H9 (cell line): ENCODE measurements around the gene REG1A. TPM values are rescaled to one million over a fixed set of nuclear protein-coding genes. Genes with fewer than 3 reads are reported as not detected.

ENCODE experiments used
- DNase-seq: peaks from one replicate; pipeline ENCODE4 v3.0.0-alpha.2; 2017
- H2AFZ ChIP-seq: one replicate; pipeline ENCODE4 v1.6.1; 2013; ENCODE audit warnings: mild to moderate bottlenecking, low read length, control low read depth, moderate library complexity
- H2AK5ac ChIP-seq: 2 replicates; pipeline ENCODE4 v1.6.1; 2013; ENCODE audit warnings: low read length, control low read depth, mixed read lengths; ENCODE audit not compliant: insufficient read length
- H2BK120ac ChIP-seq: one replicate; pipeline ENCODE4 v1.6.1; 2013; ENCODE audit warnings: low read depth, mild to moderate bottlenecking, low read length, control low read depth, inconsistent platforms; ENCODE audit not compliant: poor library complexity, severe bottlenecking
- H2BK12ac ChIP-seq: 2 replicates; pipeline ENCODE4 v1.6.1; 2013; ENCODE audit warnings: low read length, control low read depth, mixed read lengths, low read depth; ENCODE audit not compliant: insufficient read length
- H2BK15ac ChIP-seq: 2 replicates; pipeline ENCODE4 v1.6.1; 2013; ENCODE audit warnings: low read depth, low read length, control low read depth
- H2BK20ac ChIP-seq: one replicate; pipeline ENCODE4 v1.6.1; 2013; ENCODE audit warnings: low read depth, mild to moderate bottlenecking, low read length, control low read depth, inconsistent platforms; ENCODE audit not compliant: poor library complexity, severe bottlenecking
- H2BK5ac ChIP-seq: 2 replicates; pipeline ENCODE4 v1.6.1; 2013; ENCODE audit warnings: low read length, control low read depth, mixed read lengths; ENCODE audit not compliant: insufficient read length
- H3K14ac ChIP-seq: 2 replicates; pipeline ENCODE4 v1.6.1; 2013; ENCODE audit warnings: low read length, control low read depth; ENCODE audit not compliant: insufficient read depth
- H3K18ac ChIP-seq: 2 replicates; pipeline ENCODE4 v1.6.1; 2013; ENCODE audit warnings: low read depth, mild to moderate bottlenecking, mixed read lengths, low read length, control low read depth; ENCODE audit not compliant: insufficient read length
- H3K23ac ChIP-seq: 2 replicates; pipeline ENCODE4 v1.6.1; 2013; ENCODE audit warnings: low read length, control low read depth, mixed read lengths, low read depth; ENCODE audit not compliant: insufficient read length
- H3K23me2 ChIP-seq: 2 replicates; pipeline ENCODE4 v1.6.1; 2013; ENCODE audit warnings: low read depth, mild to moderate bottlenecking, mixed read lengths, low read length, control low read depth; ENCODE audit not compliant: insufficient read length, poor library complexity, severe bottlenecking
- H3K27ac ChIP-seq: 2 replicates; pipeline ENCODE4 v1.5.1; 2013; ENCODE audit warnings: low read length, control low read depth, mixed read lengths, low read depth; ENCODE audit not compliant: insufficient read length
- H3K27me3 ChIP-seq: 2 replicates; pipeline ENCODE4 v1.6.1; 2013; ENCODE audit warnings: low read length, control low read depth, inconsistent platforms; ENCODE audit not compliant: insufficient read depth
- H3K4ac ChIP-seq: 2 replicates; pipeline ENCODE4 v1.6.1; 2013; ENCODE audit warnings: low read depth, mild to moderate bottlenecking, control low read depth, inconsistent platforms, low read length, moderate library complexity
- H3K4me1 ChIP-seq: 2 replicates; pipeline ENCODE4 v1.6.1; 2013; ENCODE audit warnings: low read length, control low read depth, inconsistent platforms; ENCODE audit not compliant: insufficient read depth
- H3K4me2 ChIP-seq: 2 replicates; pipeline ENCODE4 v1.6.1; 2013; ENCODE audit warnings: low read length, control low read depth, mixed read lengths; ENCODE audit not compliant: insufficient read length, insufficient read depth
- H3K56ac ChIP-seq: 2 replicates; pipeline ENCODE4 v1.6.1; 2013; ENCODE audit warnings: low read depth, mild to moderate bottlenecking, mixed read lengths, low read length, control low read depth; ENCODE audit not compliant: insufficient read length
- H3K79me1 ChIP-seq: 2 replicates; pipeline ENCODE4 v1.6.1; 2013; ENCODE audit warnings: low read depth, mild to moderate bottlenecking, moderate library complexity, low read length, control low read depth, inconsistent platforms; ENCODE audit not compliant: insufficient read depth, poor library complexity, severe bottlenecking
- H3K79me2 ChIP-seq: 2 replicates; pipeline ENCODE4 v1.6.1; 2013; ENCODE audit warnings: low read length, control low read depth, inconsistent platforms; ENCODE audit not compliant: insufficient read depth
- H3K9ac ChIP-seq: 2 replicates; pipeline ENCODE4 v1.6.1; 2013; ENCODE audit warnings: low read length, control low read depth, mixed read lengths; ENCODE audit not compliant: insufficient read length; ENCODE audit errors: extremely low read depth
- H3K9me3 ChIP-seq: one replicate; pipeline ENCODE4 v1.6.1; 2013; ENCODE audit warnings: low read depth, low read length, inconsistent platforms; ENCODE audit not compliant: control insufficient read depth
- H3T11ph ChIP-seq: one replicate; pipeline ENCODE4 v1.6.1; 2013; ENCODE audit warnings: mild to moderate bottlenecking, low read length, control low read depth, inconsistent platforms
- H4K20me1 ChIP-seq: one replicate; pipeline ENCODE4 v1.6.1; 2013; ENCODE audit not compliant: control insufficient read depth, insufficient read length, insufficient read depth
- H4K5ac ChIP-seq: 2 replicates; pipeline ENCODE4 v1.6.1; 2013; ENCODE audit warnings: low read depth, mild to moderate bottlenecking, mixed read lengths, low read length, control low read depth; ENCODE audit not compliant: insufficient read length
- H4K8ac ChIP-seq: replicated peaks from 2 replicates; pipeline ENCODE4 v1.6.1; 2013; ENCODE audit warnings: low read length, control low read depth, mixed read lengths, low read depth; ENCODE audit not compliant: insufficient read length
- H4K91ac ChIP-seq: 2 replicates; pipeline ENCODE4 v1.6.1; 2013; ENCODE audit warnings: low read depth, mild to moderate bottlenecking, moderate library complexity, mixed read lengths, low read length, control low read depth; ENCODE audit not compliant: insufficient read length
- H3K27ac Mint-ChIP-seq, 3 experiments: 2 replicates in 2 of 3; 3 replicates in 1 of 3; pipeline ENCODE4 v1.8.0; 2020 to 2021; ENCODE audit warnings: mixed read lengths in 3 of 3, mild to moderate bottlenecking in 1 of 3, moderate library complexity in 1 of 3
- H3K27me3 Mint-ChIP-seq: 2 replicates; pipeline ENCODE4 v1.8.0; 2021; ENCODE audit warnings: low read depth, mild to moderate bottlenecking, moderate library complexity, mixed read lengths
- H3K36me3 Mint-ChIP-seq, 3 experiments: 2 replicates in 2 of 3; 3 replicates in 1 of 3; pipeline ENCODE4 v1.8.0; 2020 to 2021; ENCODE audit warnings: low read depth in 3 of 3, mixed read lengths in 3 of 3; ENCODE audit not compliant: insufficient read depth in 1 of 3
- H3K4me1 Mint-ChIP-seq, 2 experiments: 2 replicates each; pipeline ENCODE4 v1.8.0; 2020; ENCODE audit warnings: mixed read lengths in 2 of 2
- H3K4me3 Mint-ChIP-seq, 2 experiments: 2 replicates in 1 of 2; 3 replicates in 1 of 2; pipeline ENCODE4 v1.8.0; 2020 to 2021; ENCODE audit warnings: mild to moderate bottlenecking in 2 of 2, mixed read lengths in 2 of 2, moderate library complexity in 1 of 2
- H3K9me3 Mint-ChIP-seq, 2 experiments: 2 replicates in 1 of 2; 3 replicates in 1 of 2; pipeline ENCODE4 v1.8.0; 2020; ENCODE audit warnings: mild to moderate bottlenecking in 2 of 2, mixed read lengths in 2 of 2, moderate library complexity in 1 of 2
- WGBS: extraction: QIAGEN DNeasy Blood & Tissue Kit; methylation state at CpG from one replicate; pipeline ENCODE4 v1.1.7; 2013; ENCODE audit warnings: missing lambda C conversion rate, low lambda C conversion rate, mixed read lengths; ENCODE audit not compliant: insufficient read length; ENCODE audit errors: extremely low coverage; 5-methylcytosine and 5-hydroxymethylcytosine counted together
- total RNA-seq: library from RNA; stranded (reverse); gene quantifications from 2 replicates; pipeline ENCODE4 v1.2.1, GENCODE V29; 2021
- TF ChIP-seq, protein P1 (sequence below): fragments of 200-600 bp; sonication (generic); conservative IDR thresholded peaks from 3 replicates; pipeline ENCODE4 v1.8.0; 2021; ENCODE audit warnings: antibody characterized with exemption, mild to moderate bottlenecking

Gene REG1A
- total RNA-seq, 1 experiment from 2014 or later: not detected

- TF ChIP-seq, protein P1, sequence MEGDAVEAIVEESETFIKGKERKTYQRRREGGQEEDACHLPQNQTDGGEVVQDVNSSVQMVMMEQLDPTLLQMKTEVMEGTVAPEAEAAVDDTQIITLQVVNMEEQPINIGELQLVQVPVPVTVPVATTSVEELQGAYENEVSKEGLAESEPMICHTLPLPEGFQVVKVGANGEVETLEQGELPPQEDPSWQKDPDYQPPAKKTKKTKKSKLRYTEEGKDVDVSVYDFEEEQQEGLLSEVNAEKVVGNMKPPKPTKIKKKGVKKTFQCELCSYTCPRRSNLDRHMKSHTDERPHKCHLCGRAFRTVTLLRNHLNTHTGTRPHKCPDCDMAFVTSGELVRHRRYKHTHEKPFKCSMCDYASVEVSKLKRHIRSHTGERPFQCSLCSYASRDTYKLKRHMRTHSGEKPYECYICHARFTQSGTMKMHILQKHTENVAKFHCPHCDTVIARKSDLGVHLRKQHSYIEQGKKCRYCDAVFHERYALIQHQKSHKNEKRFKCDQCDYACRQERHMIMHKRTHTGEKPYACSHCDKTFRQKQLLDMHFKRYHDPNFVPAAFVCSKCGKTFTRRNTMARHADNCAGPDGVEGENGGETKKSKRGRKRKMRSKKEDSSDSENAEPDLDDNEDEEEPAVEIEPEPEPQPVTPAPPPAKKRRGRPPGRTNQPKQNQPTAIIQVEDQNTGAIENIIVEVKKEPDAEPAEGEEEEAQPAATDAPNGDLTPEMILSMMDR: no peak
- Histone ChIP-seq H3K4me2 (no peak overlapping the region), H3K18ac (no peak overlapping the region), H3K79me1 (no peaks in the 10 kb centered on the region), H2AK5ac (no peak overlapping the region), H3K9ac (no peak overlapping the region), H2BK5ac (no peak overlapping the region), H2BK120ac (no peak overlapping the region), H4K8ac (no peak overlapping the region), H2BK15ac (no peak overlapping the region), H3K23ac (no peak overlapping the region), H2BK12ac (no peak overlapping the region), H4K91ac (no peak overlapping the region), H2BK20ac (no peak overlapping the region), H3K79me2 (no peaks in the 10 kb centered on the region), H3K4me1 (no peaks in the 10 kb centered on the region), H3K9me3 (no peaks in the 10 kb centered on the region), H2AFZ (no peak overlapping the region), H4K5ac (no peak overlapping the region), H3K56ac (no peak overlapping the region), H3T11ph (no peak overlapping the region), H3K27ac (no peak overlapping the region), H3K14ac (no peak overlapping the region), H3K4ac (no peak overlapping the region), H3K27me3 (no peaks in the 10 kb centered on the region), H3K23me2 (no peaks in the 10 kb centered on the region), H4K20me1 (no peaks in the 10 kb centered on the region)
- Mint-ChIP-seq H3K4me3 (no peak overlapping the region), H3K27ac (no peak overlapping the region), H3K9me3 (peaks cover 10 to 13% of the 10 kb centered on the region in 2 experiments; a peak in 3 of 5 replicates), H3K4me1 (peaks cover 0 to 2% of the 10 kb centered on the region in 2 experiments; a peak in 1 of 4 replicates), H3K27me3 (no peaks in the 10 kb centered on the region; the same call in 1 of the 2 replicates), H3K36me3 (no peaks in the 10 kb centered on the region; a peak in 1 of 7 replicates)
- WGBS: no CpG with 5 or more reads among the region's 7 CpGs
- DNase-seq: no peak
Measured at GRCh38 chr2:79099140-79099686, 21.1 kb upstream of the REG1A start.
